Mesenchymal stem cell (in vitro differentiated cells and primary cell): ENCODE data around the gene SRGAP2C.
"Not testable (repeated sequence)": the region's sequence is repeated elsewhere in the genome, so short reads cannot be mapped to it uniquely, and the experiment has no call there.

Experiments used
- DNase-seq: peaks from one replicate; pipeline ENCODE4 v3.0.0-alpha.2; 2013
- H2AFZ ChIP-seq: one replicate; pipeline ENCODE4 v1.6.1; 2013; ENCODE audit warnings: low read depth, mild to moderate bottlenecking, control low read depth, inconsistent platforms, low read length, moderate library complexity
- H2AK5ac ChIP-seq: 2 replicates; pipeline ENCODE4 v1.6.1; 2013; ENCODE audit warnings: low read length, moderate library complexity, mild to moderate bottlenecking, inconsistent platforms; ENCODE audit not compliant: severe bottlenecking
- H2BK120ac ChIP-seq: one replicate; pipeline ENCODE4 v1.6.1; 2013; ENCODE audit warnings: low read depth, mild to moderate bottlenecking, inconsistent platforms, low read length, moderate library complexity
- H2BK12ac ChIP-seq, 2 experiments: one replicate each; pipeline ENCODE4 v1.6.1; 2013; ENCODE audit warnings: inconsistent platforms in 2 of 2, low read length in 2 of 2, mild to moderate bottlenecking in 2 of 2, moderate library complexity in 2 of 2, control low read depth in 1 of 2
- H2BK15ac ChIP-seq: one replicate; pipeline ENCODE4 v1.6.1; 2013; ENCODE audit warnings: mild to moderate bottlenecking, low read depth, inconsistent platforms; ENCODE audit not compliant: poor library complexity, severe bottlenecking
- H2BK5ac ChIP-seq: 2 replicates; pipeline ENCODE4 v1.6.1; 2013; ENCODE audit warnings: low read depth, mild to moderate bottlenecking, low read length, control low read depth, inconsistent platforms; ENCODE audit not compliant: poor library complexity, severe bottlenecking
- H3K14ac ChIP-seq, 2 experiments: one replicate each; pipeline ENCODE4 v1.6.1; 2013; ENCODE audit warnings: inconsistent platforms in 2 of 2, low read length in 2 of 2, control low read depth in 1 of 2, mild to moderate bottlenecking in 1 of 2, moderate library complexity in 1 of 2
- H3K18ac ChIP-seq, 2 experiments: one replicate each; pipeline ENCODE4 v1.6.1; 2013; ENCODE audit warnings: inconsistent platforms in 2 of 2, low read length in 2 of 2, control low read depth in 1 of 2, low read depth in 1 of 2, mild to moderate bottlenecking in 1 of 2
- H3K23ac ChIP-seq, 2 experiments: one replicate each; pipeline ENCODE4 v1.6.1; 2013; ENCODE audit warnings: inconsistent platforms in 2 of 2, low read length in 2 of 2, mild to moderate bottlenecking in 2 of 2, moderate library complexity in 2 of 2, control low read depth in 1 of 2
- H3K27ac ChIP-seq: 2 replicates; pipeline ENCODE4 v1.5.1; 2013; ENCODE audit warnings: mild to moderate bottlenecking, moderate library complexity, low read length, control low read depth, inconsistent platforms; ENCODE audit not compliant: poor library complexity, severe bottlenecking
- H3K27me3 ChIP-seq, 2 experiments: 2 replicates each; pipeline versions ENCODE4 v1.6.1 to v1.7.0; 2013; ENCODE audit warnings: low read length in 2 of 2, mild to moderate bottlenecking in 2 of 2, moderate library complexity in 2 of 2, control low read depth in 1 of 2, inconsistent platforms in 1 of 2; ENCODE audit not compliant: control insufficient read depth in 1 of 2, insufficient read depth in 1 of 2
- H3K36me3 ChIP-seq, 2 experiments: 2 replicates each; pipeline versions ENCODE4 v1.6.1 to v1.7.0; 2013; ENCODE audit warnings: low read length in 2 of 2, control low read depth in 1 of 2, inconsistent platforms in 1 of 2, low read depth in 1 of 2, mild to moderate bottlenecking in 1 of 2; ENCODE audit not compliant: insufficient read depth in 2 of 2, control insufficient read depth in 1 of 2
- H3K4ac ChIP-seq, 2 experiments: one replicate each; pipeline ENCODE4 v1.6.1; 2013; ENCODE audit warnings: inconsistent platforms in 2 of 2, low read length in 2 of 2, mild to moderate bottlenecking in 2 of 2, moderate library complexity in 2 of 2, control low read depth in 1 of 2, low read depth in 1 of 2
- H3K4me1 ChIP-seq: 2 replicates; pipeline ENCODE4 v1.6.1; 2013; ENCODE audit warnings: low read depth, low read length, control low read depth; ENCODE audit not compliant: control insufficient read depth, insufficient read depth
- H3K4me2 ChIP-seq: 2 replicates; pipeline ENCODE4 v1.6.1; 2013; ENCODE audit warnings: low read length, mild to moderate bottlenecking, inconsistent platforms; ENCODE audit not compliant: poor library complexity, severe bottlenecking
- H3K4me3 ChIP-seq, 2 experiments: 2 replicates each; pipeline versions ENCODE4 v1.5.1 to v1.7.0; 2013; ENCODE audit warnings: low read length in 2 of 2, mild to moderate bottlenecking in 2 of 2, control low read depth in 1 of 2, low read depth in 1 of 2; ENCODE audit not compliant: insufficient read depth in 1 of 2
- H3K79me1 ChIP-seq: replicated peaks from 2 replicates; pipeline ENCODE4 v1.6.1; 2013; ENCODE audit warnings: mild to moderate bottlenecking, control low read depth, low read length, inconsistent platforms; ENCODE audit not compliant: poor library complexity, severe bottlenecking
- H3K9ac ChIP-seq: 2 replicates; pipeline ENCODE4 v1.7.0; 2013; ENCODE audit warnings: mild to moderate bottlenecking, low read length, moderate library complexity
- H3K9me3 ChIP-seq: 2 replicates; pipeline ENCODE4 v1.7.0; 2013; ENCODE audit warnings: mild to moderate bottlenecking, low read length; ENCODE audit not compliant: control insufficient read depth
- H4K8ac ChIP-seq: one replicate; pipeline ENCODE4 v1.6.1; 2013; ENCODE audit warnings: inconsistent platforms, mild to moderate bottlenecking, low read length, moderate library complexity
- H4K91ac ChIP-seq: one replicate; pipeline ENCODE4 v1.6.1; 2013; ENCODE audit warnings: mild to moderate bottlenecking, low read length, inconsistent platforms
- WGBS: methylation state at CpG from one replicate; pipeline ENCODE4 v1.1.7; 2013; ENCODE audit warnings: mixed read lengths; 5-methylcytosine and 5-hydroxymethylcytosine counted together

Gene SRGAP2C

DNA sequence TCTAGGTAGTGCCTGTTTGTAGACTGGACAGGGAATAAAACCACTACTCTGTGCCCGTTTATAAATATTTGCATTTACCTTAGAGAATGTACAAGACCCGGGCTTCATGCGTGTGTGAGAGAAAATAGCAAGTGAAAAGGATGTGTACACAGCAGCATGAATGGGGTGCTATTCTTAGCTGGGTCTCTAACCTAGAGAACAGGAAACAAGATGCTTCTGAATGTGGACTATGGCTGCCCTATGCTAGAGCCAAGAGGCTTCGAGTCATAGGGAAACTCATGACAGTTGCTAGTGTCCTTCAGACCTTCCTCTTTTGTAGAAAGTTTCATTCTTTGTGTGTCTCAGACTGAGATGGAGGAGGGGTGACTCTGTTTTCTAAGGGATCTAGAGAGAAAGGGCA, 39.9 kb downstream of the SRGAP2C start:
- not testable (repeated sequence) for H3K9ac ChIP-seq, DNase-seq, H4K91ac ChIP-seq, H2BK15ac ChIP-seq, H3K9me3 ChIP-seq, H3K4me3 ChIP-seq, H2AK5ac ChIP-seq, H3K18ac ChIP-seq, H3K27ac ChIP-seq, H2BK12ac ChIP-seq, H3K4ac ChIP-seq, H3K4me2 ChIP-seq, H2AFZ ChIP-seq, H3K14ac ChIP-seq, H3K36me3 ChIP-seq, H3K27me3 ChIP-seq, H3K23ac ChIP-seq, H3K79me1 ChIP-seq, H4K8ac ChIP-seq, H2BK120ac ChIP-seq, H2BK5ac ChIP-seq, H3K4me1 ChIP-seq
- WGBS, result no CpG with 5 or more reads among the region's 4 CpGs

DNA sequence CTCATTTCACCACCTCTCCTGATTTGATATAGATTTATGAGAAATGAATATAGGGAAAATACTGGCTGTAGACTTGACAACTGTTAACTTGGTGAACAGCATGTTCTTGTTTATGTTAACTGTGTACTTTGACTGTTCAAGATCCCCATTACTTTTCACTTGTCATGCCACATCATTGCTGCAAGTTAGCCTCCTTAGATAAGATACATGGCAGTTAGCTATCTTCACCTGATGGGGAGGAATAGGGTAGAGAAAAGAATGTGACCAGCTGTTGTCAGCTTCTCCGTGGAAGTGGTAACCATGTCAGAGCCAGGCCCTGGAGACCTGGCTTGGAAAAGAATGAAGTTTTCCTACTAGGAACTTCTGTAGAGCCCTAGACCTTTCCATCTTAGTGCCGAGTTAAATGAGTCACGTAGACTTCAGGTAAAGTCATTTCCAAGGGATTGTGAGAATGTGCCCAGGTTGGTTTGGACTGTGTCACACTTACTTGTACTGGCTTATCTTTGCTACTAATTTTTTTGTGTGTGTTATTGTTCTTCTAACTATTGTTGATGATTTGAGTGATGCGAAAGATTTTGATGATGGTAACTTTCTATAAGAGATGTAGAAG, 41.6 kb downstream of the SRGAP2C start:
- WGBS, result no CpG with 5 or more reads among the region's 4 CpGs

DNA sequence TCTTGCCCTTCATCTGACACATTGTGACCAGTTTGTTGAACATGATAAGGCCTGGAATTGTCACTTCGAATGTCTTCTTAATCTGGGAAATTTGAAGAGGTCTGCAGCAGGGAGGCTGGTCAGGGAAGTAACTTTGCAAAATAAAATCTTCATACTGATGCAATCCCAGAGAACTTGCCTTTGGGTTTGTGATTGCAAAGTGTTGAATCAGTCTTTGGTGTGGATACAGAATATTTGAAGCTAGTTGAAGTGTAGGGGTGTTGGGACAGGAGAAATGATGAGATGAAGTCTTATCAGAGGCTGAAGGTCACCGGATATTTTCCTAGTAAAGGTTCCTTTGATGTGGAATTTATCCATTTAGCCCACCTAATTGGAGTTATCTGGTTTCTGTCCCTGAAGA, 42.1 kb downstream of the SRGAP2C start:
- not testable (repeated sequence) for H3K27me3 ChIP-seq, H4K91ac ChIP-seq, H3K4me1 ChIP-seq, H2BK5ac ChIP-seq, H2BK120ac ChIP-seq, H3K9ac ChIP-seq, H3K14ac ChIP-seq, H3K4ac ChIP-seq, H3K4me2 ChIP-seq, DNase-seq, H3K79me1 ChIP-seq, H2BK12ac ChIP-seq, H4K8ac ChIP-seq, H2AFZ ChIP-seq, H3K9me3 ChIP-seq, H3K27ac ChIP-seq, H3K18ac ChIP-seq, H3K23ac ChIP-seq, H3K4me3 ChIP-seq, H3K36me3 ChIP-seq, H2BK15ac ChIP-seq, H2AK5ac ChIP-seq
- no CpG with 5 or more reads among the region's 2 CpGs for WGBS

More for the DNA sequence above, 41.6 kb downstream of the SRGAP2C start:
- not testable (repeated sequence) for H3K9ac ChIP-seq, H3K4ac ChIP-seq, H3K4me2 ChIP-seq, H3K79me1 ChIP-seq, H2BK12ac ChIP-seq, H2BK15ac ChIP-seq, H4K8ac ChIP-seq, DNase-seq, H3K27me3 ChIP-seq, H2AFZ ChIP-seq, H3K23ac ChIP-seq, H3K27ac ChIP-seq, H3K4me1 ChIP-seq, H3K14ac ChIP-seq, H2BK5ac ChIP-seq, H3K18ac ChIP-seq, H3K36me3 ChIP-seq, H3K9me3 ChIP-seq, H2BK120ac ChIP-seq, H3K4me3 ChIP-seq, H4K91ac ChIP-seq, H2AK5ac ChIP-seq

GRCh38 chr1:121227544-121228330, 43.0 kb downstream of the SRGAP2C start:
- not testable (repeated sequence) for H3K23ac ChIP-seq, H3K4me2 ChIP-seq, H2BK12ac ChIP-seq, H3K4me3 ChIP-seq, H2BK120ac ChIP-seq, H2AFZ ChIP-seq, H3K18ac ChIP-seq, H2BK5ac ChIP-seq, H4K91ac ChIP-seq, H3K4ac ChIP-seq, H3K36me3 ChIP-seq, H2AK5ac ChIP-seq, H3K4me1 ChIP-seq, H3K27ac ChIP-seq, H3K27me3 ChIP-seq, H3K9ac ChIP-seq, H3K9me3 ChIP-seq, H4K8ac ChIP-seq, H2BK15ac ChIP-seq, H3K79me1 ChIP-seq, DNase-seq, H3K14ac ChIP-seq
- WGBS, result no CpG with 5 or more reads among the region's 9 CpGs
